BE2C (cell line): ENCODE data around the gene APOBEC3A.
"Not testable (repeated sequence)": the region's sequence is repeated elsewhere in the genome, so short reads cannot be mapped to it uniquely, and the experiment has no call there.

Experiments used
- DNase-seq: peaks from one replicate; pipeline ENCODE4 v3.0.0-alpha.2; 2020
- H3K27me3 ChIP-seq: fragments of 250-450 bp; sonication (Bioruptor Pico); 2 replicates; pipeline ENCODE4 v1.5.1; 2020; ENCODE audit warnings: mild to moderate bottlenecking
- H3K36me3 ChIP-seq: fragments of 250-450 bp; sonication (Bioruptor Pico); 2 replicates; pipeline ENCODE4 v1.5.1; 2020; ENCODE audit warnings: mild to moderate bottlenecking
- H3K4me1 ChIP-seq: fragments of 250-450 bp; sonication (Bioruptor Pico); 2 replicates; pipeline ENCODE4 v1.5.1; 2020
- H3K4me3 ChIP-seq: 2 replicates; pipeline ENCODE4 v1.5.1; 2011; ENCODE audit warnings: low read depth, low read length
- H3K9me3 ChIP-seq: fragments of 250-450 bp; sonication (Bioruptor Pico); 2 replicates; pipeline ENCODE4 v1.5.1; 2020
- TF ChIP-seq, protein P1 (sequence below): IDR thresholded peaks from 2 replicates; pipeline ENCODE4 v1.5.1; 2012; ENCODE audit warnings: mild to moderate bottlenecking, low read depth, low read length

Gene APOBEC3A

DNA sequence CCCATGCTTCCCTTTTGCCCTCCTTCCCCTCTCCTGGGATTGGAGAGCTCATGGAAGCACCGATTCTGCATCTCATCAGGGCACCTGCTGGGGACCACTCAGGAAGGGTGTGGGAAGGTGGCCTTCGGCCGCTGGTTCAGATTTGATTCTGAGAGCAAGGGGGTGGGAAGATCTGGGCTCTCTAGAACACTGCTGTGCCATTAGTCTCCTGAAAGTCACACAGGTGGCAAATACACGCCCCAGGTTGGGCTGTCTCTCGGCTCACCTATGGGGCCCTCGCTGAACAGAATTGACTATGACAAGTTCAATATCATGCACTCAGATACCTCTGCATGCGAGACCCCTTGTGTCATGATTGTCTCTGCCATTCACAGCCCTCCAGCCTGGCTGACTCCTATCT, 12.8 kb upstream of the APOBEC3A start:
- Histone ChIP-seq H3K9me3 (no peaks in the 10 kb centered on the region), H3K27me3 (0 out of 2 replicates have a peak, but pooled peaks cover 4% of the 10 kb centered on the region), H3K4me3 (no peak overlapping the region), H3K36me3 (no peaks in the 10 kb centered on the region), H3K4me1 (no peaks in the 10 kb centered on the region)
- TF ChIP-seq, protein P1, sequence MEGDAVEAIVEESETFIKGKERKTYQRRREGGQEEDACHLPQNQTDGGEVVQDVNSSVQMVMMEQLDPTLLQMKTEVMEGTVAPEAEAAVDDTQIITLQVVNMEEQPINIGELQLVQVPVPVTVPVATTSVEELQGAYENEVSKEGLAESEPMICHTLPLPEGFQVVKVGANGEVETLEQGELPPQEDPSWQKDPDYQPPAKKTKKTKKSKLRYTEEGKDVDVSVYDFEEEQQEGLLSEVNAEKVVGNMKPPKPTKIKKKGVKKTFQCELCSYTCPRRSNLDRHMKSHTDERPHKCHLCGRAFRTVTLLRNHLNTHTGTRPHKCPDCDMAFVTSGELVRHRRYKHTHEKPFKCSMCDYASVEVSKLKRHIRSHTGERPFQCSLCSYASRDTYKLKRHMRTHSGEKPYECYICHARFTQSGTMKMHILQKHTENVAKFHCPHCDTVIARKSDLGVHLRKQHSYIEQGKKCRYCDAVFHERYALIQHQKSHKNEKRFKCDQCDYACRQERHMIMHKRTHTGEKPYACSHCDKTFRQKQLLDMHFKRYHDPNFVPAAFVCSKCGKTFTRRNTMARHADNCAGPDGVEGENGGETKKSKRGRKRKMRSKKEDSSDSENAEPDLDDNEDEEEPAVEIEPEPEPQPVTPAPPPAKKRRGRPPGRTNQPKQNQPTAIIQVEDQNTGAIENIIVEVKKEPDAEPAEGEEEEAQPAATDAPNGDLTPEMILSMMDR, result no peak
- DNase-seq, result no peak

DNA sequence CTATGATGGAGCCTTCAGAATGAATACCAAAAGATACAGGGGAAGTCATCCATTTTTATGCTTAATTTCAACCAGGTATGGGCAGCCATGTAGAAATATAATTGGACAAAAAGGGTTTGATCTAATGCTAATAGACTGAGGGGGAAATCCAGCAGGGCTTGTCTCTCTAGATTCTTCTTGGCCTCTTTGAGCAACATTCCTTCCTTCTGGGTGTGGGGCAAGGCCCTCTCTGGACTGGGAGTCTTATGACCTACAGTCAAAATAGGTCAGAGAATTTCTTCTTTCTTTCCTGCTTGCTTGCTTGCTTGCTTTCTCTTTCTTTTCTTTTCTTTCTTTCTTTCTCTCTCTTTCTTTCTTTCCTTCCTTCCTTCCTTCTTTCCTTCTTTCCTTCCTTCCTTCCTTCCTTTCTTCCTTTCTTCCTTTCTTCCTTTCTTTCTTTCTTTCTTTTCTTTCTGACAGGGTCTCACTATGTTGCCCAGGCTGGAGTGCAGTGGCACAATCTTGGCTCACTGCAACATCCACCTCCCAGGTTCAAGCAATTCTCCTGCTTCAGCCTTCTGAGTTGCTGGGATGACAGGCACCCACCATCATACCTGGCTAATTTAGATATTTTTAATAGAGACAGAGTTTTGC, 11.6 kb upstream of the APOBEC3A start:
- H3K27me3 ChIP-seq, H3K36me3 ChIP-seq, H3K4me1 ChIP-seq, DNase-seq, H3K9me3 ChIP-seq, H3K4me3 ChIP-seq: not testable (repeated sequence)

DNA sequence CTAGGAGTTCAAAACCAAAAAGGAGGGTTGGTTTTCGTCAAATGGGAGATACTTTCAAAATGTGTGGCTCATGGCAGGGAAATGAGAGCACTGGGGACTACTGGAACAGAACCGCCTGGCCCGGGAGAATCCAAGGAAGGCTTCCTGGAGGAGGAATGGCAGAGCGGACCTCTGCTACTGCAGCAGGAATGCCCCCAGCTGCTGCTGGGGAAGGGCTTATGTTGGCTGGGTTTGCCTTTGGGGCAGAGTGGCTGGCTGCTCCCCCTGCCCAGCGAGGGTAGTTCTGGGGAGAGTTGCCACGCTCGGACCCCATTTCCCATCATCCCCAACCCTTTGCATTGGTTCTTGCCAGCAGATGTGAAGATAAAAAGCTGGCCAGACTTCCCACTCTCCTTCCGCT, 10.6 kb upstream of the APOBEC3A start:
- TF ChIP-seq, protein P1, result no peak
- Histone ChIP-seq H3K4me3 (no peak overlapping the region), H3K4me1 (no peaks in the 10 kb centered on the region), H3K9me3 (no peaks in the 10 kb centered on the region), H3K36me3 (no peaks in the 10 kb centered on the region), H3K27me3 (0 out of 2 replicates have a peak, but pooled peaks cover 4% of the 10 kb centered on the region)
- DNase-seq, result peak; percentile 2

DNA sequence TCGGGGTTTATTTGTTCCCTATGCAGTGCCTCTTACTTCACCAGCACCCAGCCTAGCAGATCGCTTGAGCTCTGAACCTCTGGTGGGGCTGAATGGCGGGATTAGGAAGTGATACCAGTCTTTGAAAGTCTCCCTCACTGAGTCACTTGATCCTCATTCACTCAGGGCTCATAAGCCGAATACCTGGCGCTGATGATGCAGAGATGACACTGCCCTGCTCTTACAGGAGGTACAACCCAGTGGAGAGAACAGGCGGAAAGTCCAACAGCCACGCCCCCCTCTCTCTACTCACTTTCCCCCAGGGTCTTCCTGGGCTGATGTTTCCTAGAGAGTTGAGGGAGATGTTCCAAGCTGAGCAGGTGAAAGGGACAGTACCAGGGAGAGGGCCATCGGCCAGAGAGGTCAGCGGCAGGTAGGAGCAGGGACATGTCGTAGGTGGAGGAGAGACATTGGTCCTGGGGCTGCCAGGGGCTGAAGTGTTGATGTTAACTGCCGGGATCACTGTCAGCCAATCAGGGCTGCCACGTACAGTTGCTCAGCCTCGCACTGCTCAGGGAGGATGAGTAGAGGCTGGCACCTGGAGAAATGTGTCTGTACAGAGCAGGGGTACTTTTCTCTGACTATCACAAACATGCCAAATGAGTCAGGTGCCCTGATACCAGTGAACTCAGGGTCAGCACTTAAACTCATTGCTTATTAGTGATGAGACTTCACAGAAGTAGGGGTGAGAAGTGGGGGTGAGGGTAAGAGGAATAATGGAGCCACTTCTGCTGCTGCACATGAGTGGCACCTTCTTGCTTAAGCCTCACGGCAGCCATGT, 9.9 kb upstream of the APOBEC3A start:
- H3K9me3 ChIP-seq, result no peaks in the 10 kb centered on the region
- H3K36me3 ChIP-seq, result no peaks in the 10 kb centered on the region
- no peaks in the 10 kb centered on the region for H3K4me1 ChIP-seq
- TF ChIP-seq, protein P1, result no peak
- H3K27me3 ChIP-seq, result 0 out of 2 replicates have a peak, but pooled peaks cover 4% of the 10 kb centered on the region
- no peak for DNase-seq
- H3K4me3 ChIP-seq, result no peak overlapping the region

DNA sequence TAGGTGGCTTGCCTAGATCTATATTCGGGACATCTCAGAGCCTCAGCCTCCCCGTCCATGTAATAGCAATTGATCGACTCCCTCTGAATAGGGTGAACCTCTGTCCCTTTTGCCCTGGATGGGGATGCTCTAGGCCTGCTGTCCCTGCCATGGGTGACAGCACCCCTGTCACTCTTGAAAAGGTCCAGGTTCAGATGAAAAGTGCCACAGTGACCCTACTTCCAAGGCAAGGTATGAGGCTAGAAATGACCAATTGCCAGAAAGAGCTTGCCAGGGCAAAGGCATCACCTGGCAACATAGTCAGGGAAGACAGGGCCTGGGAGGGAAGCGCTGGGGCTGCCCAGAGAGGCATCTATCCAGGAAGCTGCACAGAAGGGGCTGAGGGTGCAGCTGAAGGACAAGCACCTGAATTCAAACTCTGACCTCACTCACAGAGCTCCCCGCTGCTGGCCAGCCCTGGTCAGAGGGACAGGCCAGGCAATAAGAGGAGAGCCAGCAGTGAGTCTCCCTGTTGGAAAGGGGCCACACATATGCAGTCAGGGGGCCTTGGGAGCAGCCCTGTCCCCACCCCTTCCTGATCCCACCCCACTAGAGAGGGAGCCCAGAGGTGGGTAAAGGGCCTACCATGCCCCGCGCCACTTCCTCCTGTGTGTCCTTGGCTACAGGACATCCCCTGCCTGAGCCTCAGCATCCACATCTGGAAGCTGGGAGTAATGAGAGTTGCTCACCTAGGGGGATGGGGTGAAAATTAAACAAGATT, 9.0 kb upstream of the APOBEC3A start:
- 0 out of 2 replicates have a peak, but pooled peaks cover 4% of the 10 kb centered on the region for H3K27me3 ChIP-seq

DNA sequence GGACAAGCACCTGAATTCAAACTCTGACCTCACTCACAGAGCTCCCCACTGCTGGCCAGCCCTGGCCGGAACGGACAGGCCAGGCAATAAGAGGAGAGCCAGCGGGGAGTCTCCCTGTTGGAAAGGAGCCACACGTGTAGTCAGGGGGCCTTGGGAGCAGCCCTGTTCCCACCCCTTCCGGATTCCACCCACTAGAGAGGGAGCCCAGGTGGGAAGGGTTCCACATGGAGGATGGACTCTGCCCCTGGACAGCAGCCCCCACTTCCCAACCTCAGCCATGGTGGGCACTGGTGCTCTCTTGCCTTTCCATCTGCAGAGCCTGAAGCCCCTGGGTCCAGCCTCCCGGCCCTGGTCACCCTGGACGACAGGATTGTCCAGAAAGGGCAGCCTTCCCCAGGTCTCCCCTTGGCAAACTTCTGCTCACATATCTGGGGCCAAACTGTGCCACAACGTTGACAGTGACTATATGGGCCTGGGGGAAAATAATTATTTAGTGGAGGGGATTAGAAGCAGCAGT, 7.5 kb upstream of the APOBEC3A start:
- no peak overlapping the region for H3K4me3 ChIP-seq

More for the DNA sequence above, 9.0 kb upstream of the APOBEC3A start:
- H3K36me3 ChIP-seq, result no peaks in the 10 kb centered on the region
- TF ChIP-seq, protein P1, result no peak
- H3K4me3 ChIP-seq, result no peak overlapping the region
- H3K9me3 ChIP-seq, result no peaks in the 10 kb centered on the region
- DNase-seq, result no peak
- no peaks in the 10 kb centered on the region for H3K4me1 ChIP-seq

More for the DNA sequence above, 7.5 kb upstream of the APOBEC3A start:
- no peaks in the 10 kb centered on the region for H3K36me3 ChIP-seq
- H3K27me3 ChIP-seq, result 0 out of 2 replicates have a peak, but pooled peaks cover 3% of the 10 kb centered on the region
- TF ChIP-seq, protein P1, result no peak
- no peaks in the 10 kb centered on the region for H3K4me1 ChIP-seq
- no peaks in the 10 kb centered on the region for H3K9me3 ChIP-seq
- DNase-seq, result no peak
